Large intestine (tissue), 3 donors: ENCODE measurements around the gene NANOGP8. TPM values are rescaled to one million over a fixed set of nuclear protein-coding genes. Genes with fewer than 3 reads are reported as not detected.
"Not testable (repeated sequence)": the region's sequence is repeated elsewhere in the genome, so short reads cannot be mapped to it uniquely, and the experiment has no call there.

Experiments used
- DNase-seq, 2 donors: peaks; one replicate each; pipeline versions ENCODE4 v3.0.0 to v3.0.0-alpha.2; 2013
- H3K27ac ChIP-seq: one replicate; pipeline ENCODE4 v1.5.1; 2013; ENCODE audit warnings: low read length
- H3K27me3 ChIP-seq: 2 replicates; pipeline ENCODE4 v1.6.1; 2013; ENCODE audit warnings: low read length; ENCODE audit not compliant: control insufficient read depth, insufficient read depth
- H3K36me3 ChIP-seq: 2 replicates; pipeline ENCODE4 v1.6.1; 2013; ENCODE audit warnings: low read length; ENCODE audit not compliant: control insufficient read depth, insufficient read depth
- H3K4me1 ChIP-seq: one replicate; pipeline ENCODE4 v1.6.1; 2013; ENCODE audit warnings: low read length; ENCODE audit not compliant: control insufficient read depth, insufficient read depth
- H3K4me3 ChIP-seq: one replicate; pipeline ENCODE4 v1.5.1; 2013; ENCODE audit warnings: low read length
- H3K9me3 ChIP-seq: one replicate; pipeline ENCODE4 v1.6.1; 2013; ENCODE audit warnings: mild to moderate bottlenecking, low read depth, low read length, moderate library complexity; ENCODE audit not compliant: control insufficient read depth
- WGBS: methylation state at CpG from one replicate; pipeline ENCODE4 v1.1.5; 2013; ENCODE audit warnings: low lambda C conversion rate; ENCODE audit not compliant: insufficient coverage; 5-methylcytosine and 5-hydroxymethylcytosine counted together
- polyA plus RNA-seq: library from polyadenylated mRNA; unstranded; fragments of 120-200 nt; gene quantifications from one replicate; pipeline ENCODE4 v1.2.1, GENCODE V29; 2013

NANOGP8 gene
- polyA plus RNA-seq, 1 donor: 0.30 TPM

DNA sequence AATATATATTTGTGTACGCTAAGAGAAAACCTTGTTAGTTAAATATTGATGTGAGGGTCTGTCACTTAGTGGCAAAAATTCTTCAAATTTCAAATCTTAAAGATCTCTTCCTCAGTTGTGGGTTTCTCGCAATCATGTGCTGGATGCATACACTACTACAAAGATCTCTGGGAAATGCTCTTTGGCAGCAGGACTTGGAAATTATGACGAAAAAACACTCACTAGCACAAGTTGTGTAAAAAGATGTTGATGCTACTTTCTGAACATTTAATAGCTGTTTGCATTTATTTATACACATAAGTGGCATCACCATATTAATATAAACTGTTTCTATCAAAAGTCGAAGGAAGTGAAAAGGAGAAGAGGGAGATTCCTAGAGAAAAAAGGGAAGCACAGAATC is 10.8 kb upstream of the NANOGP8 start:
- WGBS: 85% methylated on average over 2 of the region's 4 CpGs

DNA sequence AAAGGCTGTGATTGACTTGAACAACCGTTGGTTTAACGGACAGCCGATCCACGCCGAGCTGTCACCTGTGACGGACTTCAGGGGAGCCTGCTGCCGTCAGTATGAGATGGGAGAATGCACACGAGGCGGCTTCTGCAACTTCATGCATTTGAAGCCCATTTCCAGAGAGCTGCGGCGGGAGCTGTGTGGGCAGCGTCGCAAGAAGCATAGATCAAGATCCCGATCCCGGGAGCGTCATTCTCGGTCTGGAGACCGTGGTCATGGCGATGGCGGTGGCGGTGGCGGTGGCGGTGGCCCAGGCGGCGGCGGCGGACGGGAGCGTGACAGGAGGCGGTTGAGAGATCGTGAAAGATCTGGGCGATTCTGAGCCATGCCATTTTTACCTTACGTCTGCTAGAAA is 7.8 kb upstream of the NANOGP8 start:
- Histone ChIP-seq H3K9me3 (no peaks in the 10 kb centered on the region), H3K27ac (no peak overlapping the region), H3K36me3 (no peaks in the 10 kb centered on the region), H3K27me3 (no peaks in the 10 kb centered on the region), H3K4me3 (no peak overlapping the region), H3K4me1 (no peaks in the 10 kb centered on the region)
- DNase-seq: no peak
- WGBS: no CpG with 5 or more reads among the region's 33 CpGs

More for the DNA sequence above, 10.8 kb upstream of the NANOGP8 start:
- Histone ChIP-seq H3K27ac (no peak overlapping the region), H3K4me3 (no peak overlapping the region), H3K4me1 (no peaks in the 10 kb centered on the region), H3K27me3 (no peaks in the 10 kb centered on the region), H3K9me3 (no peaks in the 10 kb centered on the region), H3K36me3 (no peaks in the 10 kb centered on the region)
- DNase-seq: no peak

DNA sequence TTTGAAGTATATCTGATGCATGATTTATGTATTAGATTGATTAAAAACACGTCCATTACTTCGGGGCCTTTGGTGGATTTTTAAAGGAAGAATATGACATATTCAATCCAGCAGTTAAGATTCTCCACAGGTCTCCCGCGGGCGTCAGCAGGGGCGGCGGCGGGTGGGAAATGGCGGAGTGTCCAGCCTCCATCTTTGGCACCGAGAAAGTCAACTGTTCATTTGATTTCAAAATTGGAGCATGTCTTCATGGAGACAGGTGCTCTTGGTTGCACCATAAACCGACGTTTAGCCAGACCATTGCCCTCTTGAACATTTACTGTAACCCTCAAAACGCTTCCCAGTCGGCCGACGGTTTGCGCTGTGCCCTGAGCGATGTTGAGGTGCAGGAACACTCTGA is 7.2 kb upstream of the NANOGP8 start:
- Histone ChIP-seq H3K4me1 (no peaks in the 10 kb centered on the region), H3K9me3 (no peaks in the 10 kb centered on the region), H3K27me3 (no peaks in the 10 kb centered on the region), H3K27ac (no peak overlapping the region), H3K36me3 (no peaks in the 10 kb centered on the region), H3K4me3 (no peak overlapping the region)
- 100% methylated on average over 2 of the region's 18 CpGs for WGBS
- DNase-seq: no peak

DNA sequence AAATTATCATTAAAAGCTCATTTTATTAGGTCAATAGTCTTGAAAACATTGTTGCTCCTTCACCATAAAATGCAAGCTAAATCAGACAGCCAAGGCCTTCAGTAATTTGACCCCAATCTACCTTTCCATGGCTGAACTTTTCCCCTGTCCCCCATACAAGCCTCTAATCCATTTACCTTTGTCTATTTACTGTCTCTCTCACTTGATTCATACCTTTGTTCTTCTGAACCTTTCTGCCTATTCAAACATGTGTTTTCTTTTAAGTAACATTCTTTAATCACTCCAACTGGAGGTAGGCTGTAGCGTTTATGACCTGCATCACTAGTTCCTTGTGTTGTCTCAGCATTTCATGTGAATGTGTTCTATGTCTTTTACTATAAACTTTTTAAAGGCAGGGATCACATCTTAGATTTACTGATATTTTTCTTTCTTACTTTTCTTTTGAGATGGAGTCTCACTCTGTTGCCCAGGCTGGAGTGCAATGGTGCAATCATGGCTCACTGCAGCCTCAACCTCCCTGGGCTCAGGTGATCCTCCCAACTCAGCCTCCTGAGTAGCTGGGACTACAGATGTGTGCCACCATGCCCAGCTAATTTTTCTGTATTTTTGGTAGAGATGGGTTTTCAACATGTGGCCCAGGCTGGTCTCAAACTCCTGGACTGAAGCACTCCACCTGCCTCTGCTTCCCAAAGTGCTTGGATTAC is 5.2 kb upstream of the NANOGP8 start:
- no peak overlapping the region for H3K4me3 ChIP-seq
- no peak overlapping the region for H3K27ac ChIP-seq
- H3K9me3 ChIP-seq: no peaks in the 10 kb centered on the region
- H3K27me3 ChIP-seq: no peaks in the 10 kb centered on the region
- no peaks in the 10 kb centered on the region for H3K36me3 ChIP-seq
- H3K4me1 ChIP-seq: no peaks in the 10 kb centered on the region
- 11% methylated on average over 1 of the region's 1 CpG for WGBS
- no peak for DNase-seq

DNA sequence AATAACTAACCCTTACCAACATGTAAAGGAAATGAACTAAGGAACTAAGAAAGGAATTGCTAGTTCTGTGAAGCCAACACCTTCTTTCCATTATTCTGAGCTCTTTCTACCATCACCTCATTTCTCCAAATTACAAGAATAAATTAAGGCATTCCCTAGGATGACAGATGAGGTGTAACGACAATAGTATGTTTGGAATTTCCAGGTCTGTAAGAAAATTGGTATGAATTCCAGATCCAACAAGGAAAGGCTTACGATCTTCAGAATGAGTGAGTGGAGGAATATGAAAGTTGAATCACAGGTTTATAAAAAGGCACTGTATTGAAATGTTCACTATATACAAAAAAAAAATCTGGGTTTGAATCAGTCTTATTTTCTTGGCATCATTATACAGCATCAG is 4.5 kb upstream of the NANOGP8 start:
- Histone ChIP-seq H3K4me3 (no peak overlapping the region), H3K27ac (no peak overlapping the region), H3K36me3 (no peaks in the 10 kb centered on the region), H3K9me3 (no peaks in the 10 kb centered on the region), H3K27me3 (no peaks in the 10 kb centered on the region), H3K4me1 (no peaks in the 10 kb centered on the region)
- WGBS: 100% methylated on average over 2 of the region's 2 CpGs
- no peak for DNase-seq

DNA sequence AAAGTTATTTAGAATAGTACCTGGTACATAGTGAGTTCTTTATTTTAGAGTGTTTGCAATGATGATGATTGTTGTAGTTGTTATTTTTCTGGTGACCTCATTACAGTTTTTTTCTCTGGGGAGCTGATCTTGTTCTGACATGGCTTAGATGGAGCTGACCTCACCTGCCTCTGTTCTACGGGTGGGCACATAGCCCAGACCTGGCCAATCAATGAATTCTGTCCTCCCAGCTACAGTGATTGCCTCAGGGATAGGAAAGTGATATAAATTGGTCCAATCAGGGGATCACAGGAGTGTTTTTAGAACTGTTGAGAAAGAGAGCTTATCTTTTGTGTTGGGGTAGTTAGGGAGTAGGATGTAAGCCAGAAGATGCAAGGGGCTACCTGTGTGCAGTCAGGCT is 3.2 kb upstream of the NANOGP8 start:
- H3K36me3 ChIP-seq: no peaks in the 10 kb centered on the region
- H3K4me1 ChIP-seq: no peaks in the 10 kb centered on the region
- WGBS: no CpG with 5 or more reads among the region's 1 CpG
- H3K4me3 ChIP-seq: no peak overlapping the region
- H3K27me3 ChIP-seq: no peaks in the 10 kb centered on the region
- DNase-seq: no peak
- no peak overlapping the region for H3K27ac ChIP-seq
- H3K9me3 ChIP-seq: no peaks in the 10 kb centered on the region

DNA sequence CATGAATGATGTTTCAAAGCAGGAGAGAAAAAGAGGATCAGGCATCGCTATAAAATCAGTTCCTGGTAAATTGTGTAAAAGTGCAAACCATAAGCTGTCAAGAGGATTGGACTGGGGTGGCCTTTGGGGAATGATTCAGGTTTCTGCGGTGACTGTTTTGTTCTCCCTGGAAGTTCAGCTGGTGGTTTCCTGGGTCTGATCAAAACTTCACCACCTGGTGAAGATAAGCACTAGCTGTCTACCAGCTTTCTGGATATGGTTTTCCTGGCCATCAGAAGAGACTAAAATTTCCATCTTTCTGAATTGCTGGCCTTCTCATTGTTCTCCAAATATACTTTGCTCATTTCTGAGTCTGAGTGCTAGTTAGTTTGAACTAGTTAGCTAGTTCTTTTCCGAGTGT is 2.7 kb upstream of the NANOGP8 start:
- no CpG with 5 or more reads among the region's 3 CpGs for WGBS
- H3K4me1 ChIP-seq: no peaks in the 10 kb centered on the region

DNA sequence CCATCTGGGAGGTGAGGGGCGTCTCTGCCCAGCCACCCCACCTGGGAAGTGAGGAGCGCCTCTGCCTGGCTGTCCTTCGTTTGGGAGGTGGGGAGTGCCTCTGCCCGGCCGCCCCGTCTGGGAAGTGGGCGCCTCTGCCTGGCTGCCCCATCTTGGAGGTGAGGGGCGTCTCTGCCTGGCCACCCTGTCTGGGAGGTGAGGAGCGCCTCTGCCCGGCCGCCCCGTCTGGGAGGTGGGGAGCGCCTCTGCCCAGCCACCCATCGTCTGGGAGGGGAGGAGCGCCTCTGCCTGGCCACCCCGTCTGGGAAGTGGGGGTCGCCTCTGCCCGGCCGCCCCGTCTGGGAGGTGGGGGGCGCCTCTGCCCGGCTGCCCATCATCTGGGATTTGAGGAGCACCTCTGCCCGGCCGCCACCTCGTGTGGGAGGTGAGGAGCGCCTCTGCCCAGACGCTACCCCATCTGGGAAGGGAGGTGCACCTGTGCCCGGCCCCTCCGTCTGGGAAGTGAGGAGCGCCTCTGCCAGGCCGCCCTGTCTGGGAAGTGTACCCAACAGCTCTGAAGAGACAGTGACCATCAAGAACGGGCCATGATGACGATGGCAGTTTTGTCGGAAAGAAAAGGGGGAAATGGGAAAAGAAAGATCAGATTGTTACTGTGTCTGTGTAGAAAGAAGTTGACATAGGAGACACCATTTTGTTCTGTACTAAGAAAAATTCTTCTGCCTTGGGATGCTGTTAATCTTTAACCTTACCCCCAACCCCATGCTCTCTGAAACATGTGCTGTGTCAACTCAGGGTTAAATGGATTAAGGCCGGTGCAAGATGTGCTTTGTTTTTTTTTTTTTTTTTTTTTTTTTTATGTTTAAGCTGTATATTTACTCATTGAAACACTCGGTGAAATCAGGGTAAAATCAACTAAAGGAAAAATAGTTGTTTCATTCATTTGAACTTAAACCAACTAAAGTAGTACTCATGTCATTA is 2.4 kb downstream of the NANOGP8 start:
- H3K4me3 ChIP-seq, H3K36me3 ChIP-seq, H3K4me1 ChIP-seq, H3K27ac ChIP-seq, H3K27me3 ChIP-seq, DNase-seq: not testable (repeated sequence)
- H3K9me3 ChIP-seq: peaks cover 16% of the 10 kb centered on the region
- WGBS: 94% methylated on average over 3 of the region's 36 CpGs

More for the DNA sequence above, 2.7 kb upstream of the NANOGP8 start:
- no peak for DNase-seq
- Histone ChIP-seq H3K27ac (no peak overlapping the region), H3K4me3 (no peak overlapping the region), H3K9me3 (peaks cover under 1% of the 10 kb centered on the region), H3K36me3 (no peaks in the 10 kb centered on the region), H3K27me3 (no peaks in the 10 kb centered on the region)

DNA sequence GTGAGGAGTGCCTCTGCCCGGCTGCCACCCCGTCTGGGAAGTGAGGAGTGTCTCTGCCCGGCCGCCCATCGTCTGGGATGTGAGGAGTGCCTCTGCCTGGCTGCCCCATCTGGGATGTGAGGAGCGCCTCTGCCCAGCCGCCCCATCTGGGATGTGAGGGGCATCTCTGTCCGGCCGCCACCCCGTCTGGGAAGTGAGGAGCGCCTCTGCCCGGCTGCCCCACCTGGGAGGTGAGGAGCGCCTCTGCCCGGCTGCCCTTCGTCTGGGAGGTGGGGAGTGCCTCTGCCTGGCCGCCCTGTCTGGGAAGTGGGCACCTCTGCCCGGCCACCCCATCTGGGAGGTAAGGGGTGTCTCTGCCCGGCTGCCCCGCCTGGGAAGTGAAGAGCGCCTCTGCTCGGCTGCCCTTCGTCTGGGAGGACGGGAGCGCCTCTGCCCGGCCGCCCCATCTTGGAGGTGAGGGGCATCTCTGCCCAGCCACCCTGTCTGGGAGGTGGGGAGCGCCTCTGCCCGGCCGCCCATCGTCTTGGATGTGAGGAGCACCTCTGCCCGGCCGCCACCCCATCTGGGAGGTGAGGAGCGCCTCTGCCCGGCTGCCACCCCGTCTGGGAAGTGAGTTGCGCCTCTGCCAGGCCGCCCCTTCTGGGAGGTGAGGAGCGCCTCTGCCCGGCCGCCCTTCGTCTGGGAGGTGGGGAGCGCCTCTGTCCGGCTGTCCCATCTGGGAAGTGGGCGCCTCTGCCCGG is 3.3 kb downstream of the NANOGP8 start:
- WGBS: no CpG with 5 or more reads among the region's 45 CpGs
- H3K27ac ChIP-seq, H3K4me3 ChIP-seq, H3K4me1 ChIP-seq, DNase-seq, H3K36me3 ChIP-seq, H3K27me3 ChIP-seq: not testable (repeated sequence)
- H3K9me3 ChIP-seq: peaks cover 16% of the 10 kb centered on the region

DNA sequence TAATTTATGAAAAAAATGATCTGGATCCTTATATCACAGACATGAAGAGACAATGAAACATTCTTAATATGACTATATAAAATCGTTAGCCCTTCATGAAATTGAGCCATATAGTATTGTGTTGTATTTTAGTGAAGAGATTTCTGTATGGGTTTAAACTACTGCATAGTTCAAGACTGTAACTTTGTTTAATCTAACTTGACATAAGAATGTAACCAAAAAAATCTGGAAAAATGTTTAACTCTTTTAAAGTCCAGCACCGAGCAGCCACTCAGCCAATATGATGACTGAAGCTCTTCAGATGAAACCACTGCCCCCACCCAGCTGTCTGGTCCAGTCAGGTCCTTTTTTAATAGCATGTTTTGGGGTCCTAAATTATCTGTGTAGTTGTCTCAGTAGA is 4.9 kb downstream of the NANOGP8 start:
- no peaks in the 10 kb centered on the region for H3K4me1 ChIP-seq
- no peaks in the 10 kb centered on the region for H3K36me3 ChIP-seq
- 80% methylated on average over 1 of the region's 2 CpGs for WGBS
- H3K4me3 ChIP-seq: no peak overlapping the region
- DNase-seq: no peak
- H3K27me3 ChIP-seq: no peaks in the 10 kb centered on the region
- H3K27ac ChIP-seq: no peak overlapping the region
- H3K9me3 ChIP-seq: peaks cover 16% of the 10 kb centered on the region
